22Rv1 (cell line): Measurements from ENCODE around the gene VSNL1.

ENCODE experiments used
- H3K27ac ChIP-seq: fragments of 450-650 bp; 2 replicates; pipeline ENCODE4 v1.5.1; 2017
- ZFX ChIP-seq: fragments of 450-650 bp; IDR thresholded peaks from 2 replicates; pipeline ENCODE4 v1.6.1; 2017; ENCODE audit warnings: antibody characterized with exemption, borderline replicate concordance
- TF ChIP-seq, protein P1 (sequence below): fragments of 450-650 bp; IDR thresholded peaks from 2 replicates; pipeline ENCODE4 v1.5.1; 2017; ENCODE audit warnings: mild to moderate bottlenecking

The VSNL1 gene

DNA sequence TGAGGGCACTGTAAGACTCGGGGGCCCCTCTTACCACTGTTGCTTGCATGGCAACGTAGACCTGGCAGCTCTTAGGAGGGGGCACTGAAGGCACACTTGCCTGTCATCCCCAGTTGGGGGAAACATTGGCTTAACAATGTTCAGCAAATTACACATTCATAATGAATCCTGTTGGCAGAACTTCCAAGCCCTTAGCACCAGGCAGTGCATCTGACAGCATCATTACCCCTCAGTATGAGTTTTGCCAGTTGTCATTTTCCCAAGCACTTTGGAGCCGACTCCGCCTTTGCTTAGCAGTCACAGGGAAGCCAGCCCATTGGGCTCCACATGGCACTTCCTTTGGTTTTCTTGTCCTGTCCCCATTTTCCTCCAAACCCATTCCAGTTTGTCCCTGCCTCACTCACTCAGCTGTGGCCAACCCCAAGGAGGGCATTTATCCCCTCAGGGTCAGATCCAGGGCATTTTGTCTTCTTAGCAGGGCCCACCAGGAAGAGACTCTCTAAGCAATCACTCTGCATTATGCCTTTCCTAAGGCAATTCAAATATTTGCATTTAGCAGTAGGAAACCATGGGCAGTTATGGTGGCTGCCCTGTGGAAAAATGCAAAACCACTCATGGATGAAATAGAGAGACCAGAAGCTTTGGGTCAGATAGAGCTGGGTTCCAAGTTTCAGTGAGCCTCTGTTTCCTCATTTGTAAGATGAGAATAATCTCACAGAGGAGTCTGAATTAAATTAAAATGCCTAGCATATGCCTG is 73.9 kb downstream of the VSNL1 start:
- no peak for TF ChIP-seq ZFX
- TF ChIP-seq, protein P1, sequence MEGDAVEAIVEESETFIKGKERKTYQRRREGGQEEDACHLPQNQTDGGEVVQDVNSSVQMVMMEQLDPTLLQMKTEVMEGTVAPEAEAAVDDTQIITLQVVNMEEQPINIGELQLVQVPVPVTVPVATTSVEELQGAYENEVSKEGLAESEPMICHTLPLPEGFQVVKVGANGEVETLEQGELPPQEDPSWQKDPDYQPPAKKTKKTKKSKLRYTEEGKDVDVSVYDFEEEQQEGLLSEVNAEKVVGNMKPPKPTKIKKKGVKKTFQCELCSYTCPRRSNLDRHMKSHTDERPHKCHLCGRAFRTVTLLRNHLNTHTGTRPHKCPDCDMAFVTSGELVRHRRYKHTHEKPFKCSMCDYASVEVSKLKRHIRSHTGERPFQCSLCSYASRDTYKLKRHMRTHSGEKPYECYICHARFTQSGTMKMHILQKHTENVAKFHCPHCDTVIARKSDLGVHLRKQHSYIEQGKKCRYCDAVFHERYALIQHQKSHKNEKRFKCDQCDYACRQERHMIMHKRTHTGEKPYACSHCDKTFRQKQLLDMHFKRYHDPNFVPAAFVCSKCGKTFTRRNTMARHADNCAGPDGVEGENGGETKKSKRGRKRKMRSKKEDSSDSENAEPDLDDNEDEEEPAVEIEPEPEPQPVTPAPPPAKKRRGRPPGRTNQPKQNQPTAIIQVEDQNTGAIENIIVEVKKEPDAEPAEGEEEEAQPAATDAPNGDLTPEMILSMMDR = no peak
- H3K27ac ChIP-seq = no peak overlapping the region

DNA sequence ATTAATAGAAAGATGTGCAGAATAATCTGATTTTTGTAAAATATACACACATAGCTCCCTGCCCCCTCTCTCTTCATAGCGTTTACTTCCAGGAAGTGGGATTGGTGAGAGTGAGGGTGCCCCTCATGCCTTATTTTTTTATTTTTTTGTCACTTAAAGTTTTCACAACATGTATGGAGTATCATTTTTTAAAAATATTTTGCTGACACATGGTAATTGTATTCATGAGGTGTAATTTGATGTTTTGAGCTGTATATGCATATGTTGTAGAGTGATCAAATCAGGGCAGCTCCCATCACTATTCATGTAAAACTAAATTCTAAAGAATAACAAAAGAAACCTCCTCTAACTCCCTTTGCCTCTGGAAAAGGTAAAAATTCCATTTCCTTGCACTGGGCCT is 74.7 kb downstream of the VSNL1 start:
- TF ChIP-seq ZFX = no peak
- TF ChIP-seq, protein P1 = no peak

DNA sequence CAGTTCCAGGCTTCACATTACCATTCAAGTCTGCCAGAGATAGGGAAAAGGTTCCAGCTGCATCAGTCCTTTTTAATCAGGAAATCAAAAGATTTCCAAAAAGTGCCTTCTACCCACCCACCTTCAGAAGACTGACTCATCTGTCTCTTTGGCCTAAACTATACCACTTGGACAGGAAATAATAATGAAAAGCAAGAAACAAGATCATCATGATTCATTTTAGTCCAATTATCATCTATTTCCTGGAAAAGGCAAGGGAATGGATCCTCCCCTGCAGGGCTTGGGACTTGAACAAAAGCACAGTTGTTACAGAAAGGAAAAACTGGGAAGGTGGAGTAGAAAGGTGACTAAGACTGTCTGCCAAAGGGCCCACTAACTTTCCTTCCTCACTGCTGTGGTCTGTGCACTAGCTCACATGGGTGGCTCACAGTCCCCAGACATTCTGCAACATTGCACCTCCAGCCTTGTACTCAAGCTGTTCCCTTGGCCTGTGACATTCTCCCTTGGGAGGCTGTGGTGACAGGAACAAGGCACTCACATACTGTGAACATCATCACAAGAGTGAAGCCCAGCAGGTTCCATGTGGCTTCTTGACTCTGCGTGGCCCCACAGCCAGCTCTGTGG is 75.3 kb downstream of the VSNL1 start:
- TF ChIP-seq, protein P1 = no peak
- TF ChIP-seq ZFX = no peak
- H3K27ac ChIP-seq = no peak overlapping the region

More for the DNA sequence above, 74.7 kb downstream of the VSNL1 start:
- H3K27ac ChIP-seq = no peak overlapping the region

DNA sequence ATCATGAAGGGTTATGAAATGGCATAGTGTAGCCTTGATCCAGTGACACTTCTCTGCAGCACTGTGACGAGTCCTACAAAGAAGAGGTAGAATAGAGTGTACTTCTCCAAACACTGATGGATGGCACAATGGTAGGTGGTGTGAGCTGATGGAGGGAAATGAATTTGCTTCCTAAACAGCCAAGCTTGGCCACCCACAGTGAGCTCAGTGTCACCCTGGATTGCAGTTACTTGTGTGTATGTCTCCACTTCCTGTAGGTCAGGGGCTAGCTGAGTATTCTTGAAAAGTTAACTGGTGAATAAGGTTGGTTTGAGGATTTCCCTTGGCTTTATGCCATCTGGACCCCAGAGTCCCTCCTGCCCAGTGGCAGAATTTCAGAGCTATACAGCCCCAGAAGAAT is 75.9 kb downstream of the VSNL1 start:
- TF ChIP-seq ZFX = no peak
- TF ChIP-seq, protein P1 = no peak
- H3K27ac ChIP-seq = no peak overlapping the region

DNA sequence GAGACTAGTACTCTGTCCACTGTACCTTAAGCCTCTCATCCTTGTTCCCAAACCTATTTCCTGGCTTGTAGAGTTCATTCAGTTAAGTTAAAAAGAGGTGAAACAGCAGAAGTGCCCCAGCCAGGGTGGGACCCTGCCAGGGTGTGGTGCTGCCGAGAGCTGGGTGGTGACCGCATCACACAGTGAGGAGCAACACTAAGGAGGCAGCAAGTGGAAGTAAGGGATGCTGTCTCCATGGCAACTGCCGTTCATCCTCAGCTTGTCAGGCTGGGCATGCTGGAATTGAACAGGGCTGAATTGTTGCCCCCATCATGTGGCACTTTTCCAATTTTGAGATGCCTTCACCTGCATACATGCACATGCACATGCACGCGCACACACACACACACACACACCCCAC is 77.0 kb downstream of the VSNL1 start:
- TF ChIP-seq, protein P1 = no peak
- TF ChIP-seq ZFX = no peak
- no peak overlapping the region for H3K27ac ChIP-seq

DNA sequence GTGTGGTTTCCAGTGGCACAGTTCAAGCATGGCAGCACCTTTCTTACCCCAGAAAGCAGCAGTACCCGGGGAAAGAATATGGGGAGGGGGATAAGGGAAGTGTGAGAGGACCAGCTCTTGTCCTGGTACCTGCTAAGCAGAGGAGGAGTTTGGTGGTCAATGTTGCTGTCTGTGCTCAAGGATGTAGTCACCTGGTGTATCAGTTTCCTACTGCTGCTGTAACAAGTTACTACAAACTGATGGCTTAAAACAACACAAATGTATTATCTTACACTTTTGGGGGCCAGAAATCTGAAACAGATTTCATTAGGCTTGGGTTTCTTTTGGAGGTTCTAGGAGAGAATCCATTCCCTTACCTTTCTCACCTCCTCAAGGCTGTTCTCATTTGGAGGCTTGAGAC is 77.5 kb downstream of the VSNL1 start:
- TF ChIP-seq, protein P1 = no peak
- TF ChIP-seq ZFX = no peak
- no peak overlapping the region for H3K27ac ChIP-seq

DNA sequence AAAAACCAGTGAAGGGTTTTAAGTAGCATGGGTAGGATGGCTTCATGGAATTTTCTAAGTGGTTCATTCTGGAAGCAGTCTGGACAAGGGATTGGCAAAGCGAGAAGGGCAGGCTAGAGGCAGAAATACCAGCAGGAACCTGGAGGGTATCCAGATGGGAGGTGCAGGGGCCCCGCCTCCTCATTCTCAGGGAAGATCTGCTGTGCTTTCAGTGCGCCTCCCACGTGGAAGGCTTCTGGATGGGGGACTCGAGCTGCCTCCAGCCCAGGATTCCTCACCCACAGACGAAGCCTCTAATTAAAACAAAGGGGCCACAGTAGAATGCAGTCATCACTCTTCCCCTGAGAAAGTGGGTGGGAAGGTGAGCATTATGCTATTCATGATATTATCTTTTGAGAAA is 79.8 kb downstream of the VSNL1 start:
- H3K27ac ChIP-seq = no peak overlapping the region
- TF ChIP-seq ZFX = no peak
- TF ChIP-seq, protein P1 = no peak
